ENCODE measurements around the gene SYT5. TPM values are rescaled to one million over a fixed set of nuclear protein-coding genes. Genes with fewer than 3 reads are reported as not detected.

Gene SYT5
- total and polyA plus RNA-seq, 2 of the 13 experiments (the other 11 are each of a cell fraction or from before 2014, with no cell fraction given), result not detected

- TF ChIP-seq GMEB1 (CRISPR knock-in tag; IDR thresholded peaks at IDR 0.05; ENCODE audit: borderline replicate concordance), result peak; percentile 81
- no peak for TF ChIP-seq NFYB (CRISPR knock-in tag; IDR thresholded peaks at IDR 0.05)
- peak; percentile 64; the same call in 1 of the 2 replicates for TF ChIP-seq FOXJ3 (CRISPR knock-in tag; IDR thresholded peaks at IDR 0.05; ENCODE audit: borderline replicate concordance)
- no peak for TF ChIP-seq HDAC6 (IDR thresholded peaks at IDR 0.05; ENCODE audit: low read depth, low read length)
- TF ChIP-seq TBX3 (IDR thresholded peaks at IDR 0.05; ENCODE audit: borderline replicate concordance), result peak; percentile 50; the same call in 1 of the 2 replicates
- peak; percentile 98 for TF ChIP-seq SATB2 (CRISPR knock-in tag; IDR thresholded peaks at IDR 0.05)
- 0 out of 2 replicates have a peak, but pooled peaks have one; percentile 80 for TF ChIP-seq ZFP90 (CRISPR knock-in tag; IDR thresholded peaks at IDR 0.05; ENCODE audit: borderline replicate concordance)
- TF ChIP-seq POLR2A (IDR thresholded peaks at IDR 0.05; ENCODE audit: insufficient read depth in 1 of 2, low read depth in 2 of 2, low read length in 2 of 2), result peak; percentile 50 to 61
- peak; percentile 53; the same call in 1 of the 2 replicates for TF ChIP-seq E2F5 (CRISPR knock-in tag; conservative IDR thresholded peaks at IDR 0.05)
- peak; percentile 26; the same call in 1 of the 2 replicates for TF ChIP-seq RAD21 (CRISPR knock-in tag; IDR thresholded peaks at IDR 0.05)
- no peak for TF ChIP-seq GLMP (CRISPR knock-in tag; IDR thresholded peaks at IDR 0.05; ENCODE audit: borderline replicate concordance)
- TF ChIP-seq SMARCC2 (IDR thresholded peaks at IDR 0.05), result no peak
- peak; percentile 95 for TF ChIP-seq ZNF296 (CRISPR knock-in tag; conservative IDR thresholded peaks at IDR 0.05)
- peak; percentile 77; the same call in 1 of the 2 replicates for TF ChIP-seq ZNF253 (CRISPR knock-in tag; IDR thresholded peaks at IDR 0.05; ENCODE audit: borderline replicate concordance)
- peak; percentile 71 for TF ChIP-seq NFATC3 (CRISPR knock-in tag; IDR thresholded peaks at IDR 0.05)
- peak; percentile 86 to 94 for TF ChIP-seq MAFK (conservative IDR thresholded peaks at IDR 0.05 in 1 of 2, IDR thresholded peaks at IDR 0.05 in 1 of 2; ENCODE audit: low read length in 2 of 2)
- TF ChIP-seq ZBTB21 (CRISPR knock-in tag; IDR thresholded peaks at IDR 0.05), result peak; percentile 58
- TF ChIP-seq ZNF816 (CRISPR knock-in tag; IDR thresholded peaks at IDR 0.05; ENCODE audit: borderline replicate concordance), result peak; percentile 75; the same call in 1 of the 2 replicates
- no peak for TF ChIP-seq TBP (CRISPR knock-in tag; IDR thresholded peaks at IDR 0.05)
- TF ChIP-seq DZIP1 (CRISPR knock-in tag; IDR thresholded peaks at IDR 0.05), result 0 out of 2 replicates have a peak, but pooled peaks have one; percentile 90
- no peak for TF ChIP-seq CSRNP2 (CRISPR knock-in tag; conservative IDR thresholded peaks at IDR 0.05; ENCODE audit: low read depth)
Observed at GRCh38 chr19:55216461-55217198, 36.5 kb upstream of the SYT5 start (continued).
